Hepatocyte (in vitro differentiated cells): ENCODE data around the gene RFT1.

ENCODE experiments used
- CTCF ChIP-seq: fragments of 200-600 bp; sonication (generic); IDR thresholded peaks from 2 replicates; pipeline ENCODE4 v1.5.1; 2016; ENCODE audit warnings: antibody characterized with exemption, mild to moderate bottlenecking; ENCODE audit not compliant: poor library complexity
- EZH2 ChIP-seq: fragments of 200-600 bp; sonication (generic); IDR thresholded peaks from 2 replicates; pipeline ENCODE4 v1.6.1; 2016; ENCODE audit warnings: antibody characterized with exemption, mild to moderate bottlenecking, borderline replicate concordance

GRCh38 chr3:53116956-53117355 lies 13.3 kb downstream of the RFT1 start:
- TF ChIP-seq EZH2: no peak
- no peak for TF ChIP-seq CTCF
